Activated CD8-positive, alpha-beta memory T cell treated with anti-CD3 and anti-CD28 coated beads, Interleukin-2, amount 10 ng/mL, durations not matched to agents 7 days and 5 days (primary cell): ENCODE results near the gene DPH1. TPM values are rescaled to one million over a fixed set of nuclear protein-coding genes. Genes with fewer than 3 reads are reported as not detected.

Experiments
- ATAC-seq: fragments of 150-1000 bp; cut with Tn5 transposase; one replicate; pipeline ENCODE4 v1.10.0; 2021; ENCODE audit warnings: moderate library complexity
- CTCF ChIA-PET: fragments of 350-600 bp; sonication (Branson Sonifier 250); formaldehyde crosslinking; loops from one replicate; lab custom pipeline; 2021; ENCODE audit warnings: antibody characterized with exemption; lab: Charles Lee
- DNase-seq: peaks from one replicate; pipeline ENCODE4 v3.0.0-alpha.2; 2020
- H3K27ac Mint-ChIP-seq: one replicate; pipeline ENCODE4 v1.8.0; 2021; ENCODE audit warnings: mild to moderate bottlenecking, mixed read lengths
- H3K27me3 Mint-ChIP-seq: one replicate; pipeline ENCODE4 v1.8.0; 2021; ENCODE audit warnings: mixed read lengths
- H3K36me3 Mint-ChIP-seq: one replicate; pipeline ENCODE4 v1.8.0; 2021; ENCODE audit warnings: mild to moderate bottlenecking, mixed read lengths
- H3K4me1 Mint-ChIP-seq: one replicate; pipeline ENCODE4 v1.8.0; 2021; ENCODE audit warnings: mixed read lengths
- H3K4me3 Mint-ChIP-seq: one replicate; pipeline ENCODE4 v1.8.0; 2021; ENCODE audit warnings: mild to moderate bottlenecking, moderate library complexity, mixed read lengths
- H3K9me3 Mint-ChIP-seq: one replicate; pipeline ENCODE4 v1.8.0; 2022; ENCODE audit warnings: low read depth, mixed read lengths
- total RNA-seq, 2 experiments: library from RNA; stranded (reverse); gene quantifications; one replicate each; pipeline ENCODE4 v1.2.3, GENCODE V29; 2021

Gene DPH1
- total RNA-seq, 2 experiments from 2014 or later = 29.2 to 37.5 TPM

- Mint-ChIP-seq H3K36me3 (peaks cover 41% of the 10 kb centered on the region), H3K9me3 (no peaks in the 10 kb centered on the region), H3K27me3 (no peaks in the 10 kb centered on the region)
Measured at GRCh38 chr17:2059547-2060384, 29.8 kb downstream of the DPH1 start.

DNA sequence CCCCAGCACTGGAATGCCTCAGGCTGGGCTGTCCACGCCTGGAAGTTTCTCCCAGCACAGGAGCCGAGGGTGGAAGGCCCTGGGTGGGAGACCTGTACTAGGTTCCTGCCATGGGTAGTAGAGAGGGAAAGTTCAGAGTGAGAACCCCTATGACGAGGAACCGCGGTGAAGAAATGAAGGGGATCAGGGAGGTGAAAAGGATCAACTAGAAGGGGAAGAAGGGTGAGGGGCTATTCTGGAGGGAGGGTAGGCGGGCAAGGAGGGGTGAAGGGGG lies 30.4 kb downstream of the DPH1 start:
- no peaks in the 10 kb centered on the region for H3K9me3 Mint-ChIP-seq
- peak overlapping the region; percentile 64 for H3K4me3 Mint-ChIP-seq
- H3K27ac Mint-ChIP-seq = peak overlapping the region; percentile 78
- peaks cover 62% of the 10 kb centered on the region for H3K4me1 Mint-ChIP-seq
- H3K36me3 Mint-ChIP-seq = peaks cover 44% of the 10 kb centered on the region
- H3K27me3 Mint-ChIP-seq = no peaks in the 10 kb centered on the region
- CTCF ChIA-PET = interaction anchor here (0.7 to 13.6 kb wide), 10 partner anchors 9 to 222 kb away, joined by 3 to 401 read pairs (median 10); no protein-coding TSS in a partner anchor
- DNase-seq = no peak
- ATAC-seq = no peak

More at GRCh38 chr17:2059547-2060384, 29.8 kb downstream of the DPH1 start:
- Mint-ChIP-seq H3K4me3 (peak overlapping the region; percentile 64), H3K4me1 (peaks cover 56% of the 10 kb centered on the region), H3K27ac (peak overlapping the region; percentile 78)
- DNase-seq (no peak), ATAC-seq (no peak)
- CTCF ChIA-PET = interaction anchor here (0.7 to 13.6 kb wide), 16 partner anchors 8 to 293 kb away, joined by 3 to 401 read pairs (median 10); no protein-coding TSS in a partner anchor

DNA sequence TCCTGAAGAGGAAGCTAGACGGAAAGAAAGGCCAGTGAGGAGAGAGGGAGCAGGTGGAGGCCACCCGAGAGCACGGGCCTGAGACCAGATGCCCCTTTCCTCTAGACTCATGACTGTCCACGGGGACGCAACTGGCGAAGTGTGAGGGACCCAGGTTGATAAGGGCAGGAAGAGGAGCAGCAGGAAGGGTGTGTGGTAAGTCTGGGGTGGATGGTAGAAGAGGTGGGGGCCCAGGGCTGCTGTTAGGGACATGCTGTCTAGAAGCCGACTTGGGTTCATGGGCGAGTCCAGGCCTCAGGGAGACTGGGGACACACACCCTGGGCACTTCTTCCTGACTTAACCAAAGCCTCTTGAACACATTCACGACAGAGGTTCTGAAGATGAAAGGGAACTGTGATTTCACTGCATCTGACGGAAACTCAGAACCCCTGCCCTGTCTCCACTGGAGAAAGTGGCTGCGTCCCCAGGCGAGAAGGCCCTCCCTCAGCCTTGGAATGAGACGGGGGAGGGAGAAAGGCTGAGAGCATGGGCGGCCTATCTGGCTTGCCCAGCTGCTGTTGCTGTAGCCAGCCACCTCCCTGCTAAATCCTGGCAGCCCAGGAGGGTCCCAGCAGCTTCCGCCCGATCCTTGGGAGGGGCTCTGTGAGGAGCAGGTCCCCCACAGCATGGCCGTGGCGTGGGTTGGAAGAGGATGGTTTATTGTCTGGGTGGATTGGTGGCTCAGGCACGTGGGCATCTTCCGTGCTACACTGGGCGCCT lies 30.9 kb downstream of the DPH1 start:
- Mint-ChIP-seq H3K27ac (peak overlapping the region; percentile 78), H3K27me3 (no peaks in the 10 kb centered on the region), H3K9me3 (no peaks in the 10 kb centered on the region), H3K4me1 (peaks cover 67% of the 10 kb centered on the region), H3K4me3 (peak overlapping the region; percentile 64), H3K36me3 (peaks cover 46% of the 10 kb centered on the region)
- no peak for ATAC-seq
- CTCF ChIA-PET = interaction anchor here (0.5 to 13.6 kb wide), 9 partner anchors 9 to 222 kb away, joined by 3 to 401 read pairs (median 15); no protein-coding TSS in a partner anchor
- no peak for DNase-seq

DNA sequence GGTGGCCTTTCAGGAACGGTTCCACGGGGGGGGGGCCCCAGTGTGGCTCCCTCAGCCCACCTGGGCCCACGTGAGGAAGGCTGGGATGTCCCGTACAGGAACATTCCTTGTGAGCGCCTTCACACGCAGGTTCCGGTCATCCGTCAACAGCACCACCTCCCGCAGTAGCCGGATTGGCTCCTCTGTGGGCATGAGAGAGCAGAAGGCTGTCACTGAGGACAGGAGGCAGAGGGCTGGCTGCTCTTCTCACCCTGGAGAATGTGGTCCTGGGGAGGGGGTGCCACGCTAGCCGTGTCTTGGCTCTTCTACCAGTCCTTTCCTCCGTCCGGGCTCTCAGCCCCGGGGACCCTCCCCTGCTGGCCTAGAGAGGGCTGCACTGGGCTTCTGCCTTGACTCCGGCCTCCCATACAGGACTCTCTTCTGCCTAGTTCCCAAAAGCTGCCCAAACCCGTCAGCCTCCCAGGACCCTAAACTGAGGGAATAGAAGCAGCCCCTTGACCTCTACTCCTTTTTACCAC lies 31.5 kb downstream of the DPH1 start:
- peaks cover 49% of the 10 kb centered on the region for H3K36me3 Mint-ChIP-seq
- no peaks in the 10 kb centered on the region for H3K27me3 Mint-ChIP-seq
- H3K27ac Mint-ChIP-seq = peak overlapping the region; percentile 96
- H3K9me3 Mint-ChIP-seq = no peaks in the 10 kb centered on the region
- DNase-seq = no peak
- peaks cover 74% of the 10 kb centered on the region for H3K4me1 Mint-ChIP-seq
- CTCF ChIA-PET = interaction anchor here (0.5 to 13.6 kb wide), 3 partner anchors 17 to 188 kb away, joined by 4 to 401 read pairs (median 96); no protein-coding TSS in a partner anchor
- no peak overlapping the region for H3K4me3 Mint-ChIP-seq
- no peak for ATAC-seq

- ATAC-seq = no peak
- Mint-ChIP-seq H3K9me3 (no peaks in the 10 kb centered on the region), H3K4me1 (peaks cover 85% of the 10 kb centered on the region), H3K27me3 (no peaks in the 10 kb centered on the region), H3K4me3 (peak overlapping the region; percentile 45), H3K36me3 (peaks cover 50% of the 10 kb centered on the region), H3K27ac (peak overlapping the region; percentile 96)
- CTCF ChIA-PET = interaction anchor here (4.1 to 13.6 kb wide), 3 partner anchors 8 to 187 kb away, joined by 41 to 401 read pairs (median 198); partner anchors contain the start of gene HIC1
- no peak for DNase-seq
Measured at GRCh38 chr17:2062571-2063183, 32.7 kb downstream of the DPH1 start.

GRCh38 chr17:2063261-2064146 lies 33.6 kb downstream of the DPH1 start:
- Mint-ChIP-seq H3K36me3 (peaks cover 51% of the 10 kb centered on the region), H3K9me3 (no peaks in the 10 kb centered on the region), H3K27ac (peak overlapping the region; percentile 96), H3K4me3 (peak overlapping the region; percentile 45), H3K27me3 (no peaks in the 10 kb centered on the region), H3K4me1 (peaks cover 89% of the 10 kb centered on the region)
- CTCF ChIA-PET = interaction anchor here (0.8 to 13.6 kb wide), 10 partner anchors 9 to 217 kb away, joined by 3 to 401 read pairs (median 5); partner anchors contain the start of gene HIC1
- DNase-seq (peak; percentile 87), ATAC-seq (peak; percentile 37)

GRCh38 chr17:2064147-2064489 lies 34.2 kb downstream of the DPH1 start:
- H3K27me3 Mint-ChIP-seq = no peaks in the 10 kb centered on the region
- CTCF ChIA-PET = interaction anchor here (0.7 to 13.6 kb wide), 15 partner anchors 9 to 272 kb away, joined by 3 to 401 read pairs (median 5); partner anchors contain the start of genes HIC1 and TSR1
- DNase-seq = no peak
- H3K9me3 Mint-ChIP-seq = no peaks in the 10 kb centered on the region
- H3K27ac Mint-ChIP-seq = peak overlapping the region; percentile 96
- H3K4me3 Mint-ChIP-seq = peak overlapping the region; percentile 45
- H3K4me1 Mint-ChIP-seq = peaks cover 95% of the 10 kb centered on the region
- no peak for ATAC-seq
- H3K36me3 Mint-ChIP-seq = peaks cover 54% of the 10 kb centered on the region

- Mint-ChIP-seq H3K27me3 (no peaks in the 10 kb centered on the region), H3K36me3 (peaks cover 53% of the 10 kb centered on the region), H3K4me3 (peak overlapping the region; percentile 45), H3K4me1 (peaks cover 97% of the 10 kb centered on the region), H3K27ac (peak overlapping the region; percentile 96), H3K9me3 (no peaks in the 10 kb centered on the region)
- ATAC-seq (peak; percentile 31), DNase-seq (peak; percentile 78)
- CTCF ChIA-PET = interaction anchor here (0.6 to 13.6 kb wide), 19 partner anchors 10 to 271 kb away, joined by 3 to 401 read pairs (median 5); partner anchors contain the start of genes HIC1 and TSR1
Measured at GRCh38 chr17:2064520-2064971, 34.6 kb downstream of the DPH1 start.

- DNase-seq (peak; percentile 94), ATAC-seq (peak; percentile 67)
- peaks cover 99% of the 10 kb centered on the region for H3K4me1 Mint-ChIP-seq
- peak overlapping the region; percentile 96 for H3K27ac Mint-ChIP-seq
- CTCF ChIA-PET = interaction anchor here (0.6 to 13.6 kb wide), 18 partner anchors 10 to 219 kb away, joined by 3 to 401 read pairs (median 4); partner anchors contain the start of gene HIC1
- peaks cover 55% of the 10 kb centered on the region for H3K36me3 Mint-ChIP-seq
- H3K27me3 Mint-ChIP-seq = no peaks in the 10 kb centered on the region
- H3K4me3 Mint-ChIP-seq = peak overlapping the region; percentile 45
- no peaks in the 10 kb centered on the region for H3K9me3 Mint-ChIP-seq
Measured at GRCh38 chr17:2064980-2065785, 35.2 kb downstream of the DPH1 start.

GRCh38 chr17:2065949-2066400 lies 36.0 kb downstream of the DPH1 start:
- no peak for DNase-seq
- H3K27ac Mint-ChIP-seq = peak overlapping the region; percentile 96
- no peaks in the 10 kb centered on the region for H3K9me3 Mint-ChIP-seq
- ATAC-seq = no peak
- H3K27me3 Mint-ChIP-seq = no peaks in the 10 kb centered on the region
- peaks cover 49% of the 10 kb centered on the region for H3K36me3 Mint-ChIP-seq
- peak overlapping the region; percentile 9 for H3K4me3 Mint-ChIP-seq
- CTCF ChIA-PET = interaction anchor here (0.8 to 13.6 kb wide), 8 partner anchors 11 to 202 kb away, joined by 3 to 401 read pairs (median 7); partner anchors contain the start of gene HIC1
- peaks cover 99% of the 10 kb centered on the region for H3K4me1 Mint-ChIP-seq

DNA sequence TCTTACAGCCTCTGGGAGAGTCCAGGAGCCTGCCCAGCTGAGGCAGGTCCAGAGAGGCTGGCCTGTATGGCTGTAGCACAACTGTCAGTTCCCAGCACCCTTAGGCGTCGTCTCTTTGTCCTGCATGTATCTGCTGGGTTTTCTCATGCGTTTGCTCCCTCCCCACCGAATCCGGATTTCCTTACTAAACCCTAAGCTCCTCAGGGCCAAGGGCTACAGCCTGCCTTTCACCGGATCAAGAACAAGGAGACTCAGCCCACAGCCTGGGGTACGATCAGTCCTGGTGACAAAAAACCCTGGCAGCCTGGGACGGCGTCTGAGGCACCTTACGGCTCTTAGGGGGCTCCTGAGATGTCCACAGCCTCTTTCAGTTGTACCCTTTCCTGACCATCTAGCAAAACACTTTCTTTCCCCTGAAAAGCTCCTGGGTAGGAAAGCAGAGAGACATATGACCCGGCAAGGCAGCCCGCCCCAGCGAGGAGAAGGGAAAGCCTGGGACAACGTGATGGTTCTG lies 37.2 kb downstream of the DPH1 start:
- no peak for ATAC-seq
- Mint-ChIP-seq H3K27me3 (no peaks in the 10 kb centered on the region), H3K4me3 (peak overlapping the region; percentile 77), H3K4me1 (peaks cover 99% of the 10 kb centered on the region), H3K27ac (peak overlapping the region; percentile 97), H3K9me3 (no peaks in the 10 kb centered on the region), H3K36me3 (peaks cover 53% of the 10 kb centered on the region)
- DNase-seq = no peak
- CTCF ChIA-PET = interaction anchor here (0.6 to 10.9 kb wide), 7 partner anchors 10 to 178 kb away, joined by 3 to 198 read pairs (median 7); partner anchors contain the start of gene HIC1
